Panc1 (cell line): ENCODE results near the gene CEL. TPM values are rescaled to one million over a fixed set of nuclear protein-coding genes. Genes with fewer than 3 reads are reported as not detected.

ENCODE experiments used
- ATAC-seq: fragments of 200-7000 bp; cut with Tn5 transposase; 2 replicates; pipeline ENCODE4 v1.9.1; 2020; ENCODE audit warnings: mild to moderate bottlenecking, moderate library complexity
- BruUV-seq: library from RNA; stranded (reverse); fragments of 400-500 nt; replicated peaks from 2 replicates; lab custom pipeline; 2021; lab: Mats Ljungman, UMichigan
- CTCF ChIA-PET: fragments of 300-600 bp; sonication (Branson Sonifier 250); formaldehyde crosslinking; loops from one replicate; lab custom pipeline; 2022; ENCODE audit warnings: antibody characterized with exemption; lab: Charles Lee
- POLR2A ChIA-PET: fragments of 300-600 bp; sonication (Branson Sonifier 250); formaldehyde crosslinking; loops from one replicate; lab custom pipeline; 2022; ENCODE audit warnings: antibody characterized with exemption; lab: Charles Lee
- DNase-seq: peaks from one replicate; pipeline ENCODE4 v3.0.0-alpha.2; 2010; ENCODE audit warnings: low read depth, low spot score
- H3K27ac ChIP-seq: 2 replicates; pipeline ENCODE4 v1.5.1; 2011; ENCODE audit warnings: mild to moderate bottlenecking, low read length, inconsistent platforms
- H3K27me3 ChIP-seq: fragments of 200-500 bp; sonication (Bioruptor generic); 2 replicates; pipeline ENCODE4 v1.6.0; 2014; ENCODE audit warnings: low read length, inconsistent platforms; ENCODE audit not compliant: control insufficient read depth, insufficient read depth
- H3K36me3 ChIP-seq: fragments of 200-500 bp; sonication (Bioruptor generic); 2 replicates; pipeline ENCODE4 v1.5.1; 2014; ENCODE audit warnings: inconsistent platforms, mild to moderate bottlenecking, low read length, moderate library complexity; ENCODE audit not compliant: control insufficient read depth, insufficient read depth
- H3K4me1 ChIP-seq: 2 replicates; pipeline ENCODE4 v1.5.1; 2011; ENCODE audit warnings: inconsistent platforms, mild to moderate bottlenecking, low read length, moderate library complexity; ENCODE audit not compliant: control insufficient read depth, insufficient read depth
- H3K4me3 ChIP-seq, 2 experiments: 2 replicates each; pipeline ENCODE4 v1.5.1; 2011 to 2012; ENCODE audit warnings: low read depth in 2 of 2, low read length in 2 of 2, mild to moderate bottlenecking in 2 of 2, inconsistent platforms in 1 of 2, moderate library complexity in 1 of 2
- H3K9me3 ChIP-seq: fragments of 200-500 bp; sonication (Bioruptor generic); 2 replicates; pipeline ENCODE4 v1.5.1; 2014; ENCODE audit warnings: low read depth, mild to moderate bottlenecking, inconsistent platforms, low read length, moderate library complexity; ENCODE audit not compliant: control insufficient read depth, insufficient read depth
- POLR2AphosphoS5 ChIP-seq: IDR thresholded peaks from 2 replicates; pipeline ENCODE4 v1.6.1; 2012; ENCODE audit warnings: mild to moderate bottlenecking, low read depth, low read length, moderate library complexity
- SIN3A ChIP-seq: IDR thresholded peaks from 2 replicates; pipeline ENCODE4 v1.6.1; 2012; ENCODE audit warnings: low read depth, mild to moderate bottlenecking, low read length, moderate library complexity, borderline replicate concordance; ENCODE audit not compliant: insufficient read depth
- TCF7L2 ChIP-seq: IDR thresholded peaks from 2 replicates; pipeline ENCODE4 v1.6.1; 2011; ENCODE audit warnings: mild to moderate bottlenecking, low read depth, low read length, inconsistent platforms
- in situ Hi-C: cut with HindIII; loops from 2 replicates; pipeline ENCODE4 v1.10.0; 2016; ENCODE audit warnings: low sequenced_read_pairs, low pct_unique_long_range_greater_than_20kb
- intact Hi-C: fragments of 100-400 bp; cut with micrococcal nuclease; formaldehyde crosslinking; loops from one replicate; pipeline ENCODE4 v1.10.0; 2022; ENCODE audit not compliant: unreplicated experiment
- total RNA-seq: library from RNA; stranded (reverse); gene quantifications from one replicate; pipeline ENCODE4 v1.2.1, GENCODE V29; 2021; ENCODE audit not compliant: unreplicated experiment
- TF ChIP-seq, protein P1 (sequence below): fragments of 450-650 bp; IDR thresholded peaks from 2 replicates; pipeline ENCODE4 v1.5.1; 2017; ENCODE audit warnings: mild to moderate bottlenecking
- TF ChIP-seq, protein P2 (sequence below), 2 experiments: IDR thresholded peaks; 2 replicates each; pipeline ENCODE4 v1.6.1; 2011 to 2012; ENCODE audit warnings: low read depth in 2 of 2, control low read depth in 1 of 2, low read length in 1 of 2, mild to moderate bottlenecking in 1 of 2, moderate library complexity in 1 of 2; ENCODE audit not compliant: insufficient read depth in 1 of 2

CEL gene
- total RNA-seq, 1 experiment from 2014 or later: 4.3 TPM

DNA sequence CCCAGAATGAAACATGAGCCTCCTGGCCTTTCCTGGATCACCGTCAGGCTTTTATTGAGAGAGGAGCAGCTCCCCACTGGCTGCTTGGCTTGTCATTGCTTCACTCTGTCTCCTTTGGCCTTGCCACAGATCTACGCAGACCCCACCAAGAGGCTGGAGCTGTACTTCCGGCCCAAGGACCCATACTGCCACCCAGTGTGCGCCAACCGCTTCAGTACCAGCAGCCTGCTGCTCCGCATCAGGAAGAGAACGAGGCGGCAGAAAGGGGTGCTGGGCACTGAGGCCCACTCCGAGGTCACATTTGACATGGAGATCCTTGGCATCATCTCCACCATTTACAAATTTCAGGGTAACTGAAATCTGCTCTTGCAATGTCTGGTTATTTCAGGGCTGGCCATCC lies 19.8 kb upstream of the CEL start:
- Histone ChIP-seq H3K27me3 (no peaks in the 10 kb centered on the region), H3K36me3 (no peaks in the 10 kb centered on the region; the same call in 1 of the 2 replicates), H3K4me1 (no peaks in the 10 kb centered on the region), H3K9me3 (no peaks in the 10 kb centered on the region), H3K27ac (no peak overlapping the region), H3K4me3 (no peak overlapping the region)
- POLR2A ChIA-PET: no interaction called here
- BruUV-seq: no TSS peak
- intact Hi-C loops: loop anchor here (10.0 kb wide), 1 partner anchor 103 kb away; no protein-coding TSS in a partner anchor
- TF ChIP-seq, protein P1, sequence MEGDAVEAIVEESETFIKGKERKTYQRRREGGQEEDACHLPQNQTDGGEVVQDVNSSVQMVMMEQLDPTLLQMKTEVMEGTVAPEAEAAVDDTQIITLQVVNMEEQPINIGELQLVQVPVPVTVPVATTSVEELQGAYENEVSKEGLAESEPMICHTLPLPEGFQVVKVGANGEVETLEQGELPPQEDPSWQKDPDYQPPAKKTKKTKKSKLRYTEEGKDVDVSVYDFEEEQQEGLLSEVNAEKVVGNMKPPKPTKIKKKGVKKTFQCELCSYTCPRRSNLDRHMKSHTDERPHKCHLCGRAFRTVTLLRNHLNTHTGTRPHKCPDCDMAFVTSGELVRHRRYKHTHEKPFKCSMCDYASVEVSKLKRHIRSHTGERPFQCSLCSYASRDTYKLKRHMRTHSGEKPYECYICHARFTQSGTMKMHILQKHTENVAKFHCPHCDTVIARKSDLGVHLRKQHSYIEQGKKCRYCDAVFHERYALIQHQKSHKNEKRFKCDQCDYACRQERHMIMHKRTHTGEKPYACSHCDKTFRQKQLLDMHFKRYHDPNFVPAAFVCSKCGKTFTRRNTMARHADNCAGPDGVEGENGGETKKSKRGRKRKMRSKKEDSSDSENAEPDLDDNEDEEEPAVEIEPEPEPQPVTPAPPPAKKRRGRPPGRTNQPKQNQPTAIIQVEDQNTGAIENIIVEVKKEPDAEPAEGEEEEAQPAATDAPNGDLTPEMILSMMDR: no peak
- TF ChIP-seq, protein P2, sequence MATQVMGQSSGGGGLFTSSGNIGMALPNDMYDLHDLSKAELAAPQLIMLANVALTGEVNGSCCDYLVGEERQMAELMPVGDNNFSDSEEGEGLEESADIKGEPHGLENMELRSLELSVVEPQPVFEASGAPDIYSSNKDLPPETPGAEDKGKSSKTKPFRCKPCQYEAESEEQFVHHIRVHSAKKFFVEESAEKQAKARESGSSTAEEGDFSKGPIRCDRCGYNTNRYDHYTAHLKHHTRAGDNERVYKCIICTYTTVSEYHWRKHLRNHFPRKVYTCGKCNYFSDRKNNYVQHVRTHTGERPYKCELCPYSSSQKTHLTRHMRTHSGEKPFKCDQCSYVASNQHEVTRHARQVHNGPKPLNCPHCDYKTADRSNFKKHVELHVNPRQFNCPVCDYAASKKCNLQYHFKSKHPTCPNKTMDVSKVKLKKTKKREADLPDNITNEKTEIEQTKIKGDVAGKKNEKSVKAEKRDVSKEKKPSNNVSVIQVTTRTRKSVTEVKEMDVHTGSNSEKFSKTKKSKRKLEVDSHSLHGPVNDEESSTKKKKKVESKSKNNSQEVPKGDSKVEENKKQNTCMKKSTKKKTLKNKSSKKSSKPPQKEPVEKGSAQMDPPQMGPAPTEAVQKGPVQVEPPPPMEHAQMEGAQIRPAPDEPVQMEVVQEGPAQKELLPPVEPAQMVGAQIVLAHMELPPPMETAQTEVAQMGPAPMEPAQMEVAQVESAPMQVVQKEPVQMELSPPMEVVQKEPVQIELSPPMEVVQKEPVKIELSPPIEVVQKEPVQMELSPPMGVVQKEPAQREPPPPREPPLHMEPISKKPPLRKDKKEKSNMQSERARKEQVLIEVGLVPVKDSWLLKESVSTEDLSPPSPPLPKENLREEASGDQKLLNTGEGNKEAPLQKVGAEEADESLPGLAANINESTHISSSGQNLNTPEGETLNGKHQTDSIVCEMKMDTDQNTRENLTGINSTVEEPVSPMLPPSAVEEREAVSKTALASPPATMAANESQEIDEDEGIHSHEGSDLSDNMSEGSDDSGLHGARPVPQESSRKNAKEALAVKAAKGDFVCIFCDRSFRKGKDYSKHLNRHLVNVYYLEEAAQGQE (IDR thresholded peaks at IDR 0.05; ENCODE audit: insufficient read depth in 1 of 2, low read depth in 2 of 2, low read length in 1 of 2): no peak
- TF ChIP-seq SIN3A: no peak
- TF ChIP-seq TCF7L2: no peak
- TF ChIP-seq POLR2AphosphoS5: no peak
- no peak for DNase-seq
- in situ Hi-C loops: no loop called here
- CTCF ChIA-PET: no interaction called here
- no peak for ATAC-seq

DNA sequence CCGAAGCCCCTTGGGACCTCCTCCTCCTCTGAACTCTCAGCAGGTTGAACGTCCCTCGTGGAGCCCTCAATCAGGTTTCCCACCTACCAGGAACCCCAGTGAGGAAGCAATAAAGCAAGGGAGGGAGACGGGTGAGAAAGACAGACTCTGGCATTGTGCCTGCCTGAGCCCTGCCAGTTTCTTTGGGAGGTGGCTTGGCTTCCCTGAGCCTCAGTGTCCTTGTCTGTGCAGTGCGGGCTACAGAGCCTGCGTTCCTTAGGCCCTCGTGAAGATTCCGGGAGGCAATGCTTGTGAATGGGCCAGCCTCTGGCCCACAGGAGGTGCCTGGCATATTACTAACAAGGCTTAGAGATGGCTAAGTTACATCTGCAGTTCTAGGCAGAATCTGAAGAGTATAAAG lies 19.1 kb upstream of the CEL start:
- no TSS peak for BruUV-seq
- POLR2A ChIA-PET: no interaction called here
- no peaks in the 10 kb centered on the region for H3K9me3 ChIP-seq
- H3K27ac ChIP-seq: no peak overlapping the region
- intact Hi-C loops (loop anchor here (10.0 kb wide), 1 partner anchor 102 kb away; no protein-coding TSS in a partner anchor), in situ Hi-C loops (no loop called here)
- ATAC-seq (no peak), DNase-seq (no peak)
- H3K4me3 ChIP-seq: no peak overlapping the region
- no peak for TF ChIP-seq SIN3A
- TF ChIP-seq, protein P2 (IDR thresholded peaks at IDR 0.05; ENCODE audit: insufficient read depth in 1 of 2, low read depth in 2 of 2, low read length in 1 of 2): no peak
- CTCF ChIA-PET: no interaction called here
- H3K36me3 ChIP-seq: no peaks in the 10 kb centered on the region; the same call in 1 of the 2 replicates
- H3K4me1 ChIP-seq: no peaks in the 10 kb centered on the region
- no peaks in the 10 kb centered on the region for H3K27me3 ChIP-seq
